NCI-H510A treated with DMSO at 0.1 percent for 48 hours (cell line): ENCODE measurements around the gene PPFIA1.
A peak's percentile ranks its signal among the peaks of the same experiment; 100 is the strongest.
"Not testable (repeated sequence)": the region's sequence is repeated elsewhere in the genome, so short reads cannot be mapped to it uniquely, and the experiment has no call there.

Source experiments
- DNase-seq: peaks from one replicate; lab custom pipeline; 2025; lab: John Stamatoyannopoulos, UW

PPFIA1 gene

DNA sequence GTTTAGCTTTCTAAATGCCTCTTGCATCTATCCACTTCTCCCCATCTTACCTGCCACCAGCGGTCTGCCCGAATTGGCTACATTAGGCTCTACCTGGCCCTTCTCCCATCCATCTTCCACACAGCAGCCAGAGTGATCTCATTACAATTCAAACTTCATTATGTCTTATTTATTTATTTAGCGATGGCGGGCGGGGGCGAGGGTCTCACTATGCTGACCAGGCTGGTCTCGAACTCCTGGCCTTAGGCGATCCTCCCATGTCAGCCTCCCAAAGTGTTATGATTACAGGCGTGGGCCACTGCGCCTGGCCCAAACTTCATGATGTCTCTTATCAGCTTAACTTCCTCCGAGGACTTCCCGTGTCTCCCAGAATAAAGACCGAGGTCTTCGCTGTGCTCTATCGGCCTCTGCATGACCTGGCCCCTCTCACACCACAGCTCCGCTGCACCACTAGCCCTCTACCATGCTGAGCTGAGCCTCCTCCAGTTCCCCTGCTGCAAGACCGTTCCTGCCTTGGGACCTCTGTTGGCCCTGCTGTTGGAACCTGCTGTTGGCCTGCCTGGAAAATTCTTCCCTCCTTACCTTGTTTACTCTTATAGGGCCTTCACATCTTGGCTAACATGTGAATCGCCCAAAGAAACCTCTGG, 127.0 kb downstream of the PPFIA1 start:
- DNase-seq: peak; percentile 53

DNA sequence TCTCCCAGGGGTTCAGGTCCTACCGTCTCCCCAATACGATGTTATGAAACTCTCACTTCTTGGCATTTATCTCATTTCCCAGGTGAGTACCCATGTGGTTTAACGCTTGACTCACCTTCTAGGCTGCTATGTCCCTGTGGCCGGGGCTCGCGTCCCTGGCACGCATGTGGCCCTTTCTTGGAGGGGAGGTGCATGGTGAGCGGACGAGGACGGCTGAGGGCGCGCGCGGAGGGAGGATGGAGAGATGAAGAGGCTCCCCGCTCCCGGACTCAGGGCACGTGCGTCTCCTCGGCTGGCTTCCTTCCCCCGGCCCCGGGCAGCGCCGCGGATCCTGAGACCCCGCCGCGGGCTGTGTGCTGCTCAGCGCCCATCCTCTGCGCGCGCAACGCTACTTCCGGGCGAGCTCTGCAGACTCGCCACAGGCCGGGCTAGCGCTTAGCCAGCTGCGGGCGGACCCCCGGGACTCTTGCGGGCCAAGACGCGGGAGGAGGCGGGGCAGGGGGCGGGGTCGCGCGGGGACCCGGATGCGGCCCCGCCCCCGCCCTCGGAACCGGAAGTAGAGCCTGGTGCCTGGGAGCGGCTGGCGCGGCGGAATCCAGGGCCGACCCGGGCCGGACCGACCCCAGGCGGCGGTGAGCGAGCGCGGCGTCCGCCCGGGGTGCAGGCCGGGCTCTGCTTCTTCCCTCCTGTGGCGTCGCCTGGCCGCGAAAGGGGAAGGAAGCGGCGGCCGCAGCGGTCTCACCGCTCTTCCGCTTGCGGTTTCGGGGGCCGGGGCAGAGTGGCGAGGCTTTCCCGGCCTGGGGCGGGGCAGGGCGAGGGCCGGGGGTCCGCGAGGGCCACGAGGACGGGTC, 127.7 kb downstream of the PPFIA1 start, which contains the start of gene CTTN:
TSS of gene CTTN (plus strand) at position 547 of the 851 bp plus-strand sequence. CDS start 8,769 bp downstream, outside the sequence.
- peak; percentile 81 for DNase-seq

DNA sequence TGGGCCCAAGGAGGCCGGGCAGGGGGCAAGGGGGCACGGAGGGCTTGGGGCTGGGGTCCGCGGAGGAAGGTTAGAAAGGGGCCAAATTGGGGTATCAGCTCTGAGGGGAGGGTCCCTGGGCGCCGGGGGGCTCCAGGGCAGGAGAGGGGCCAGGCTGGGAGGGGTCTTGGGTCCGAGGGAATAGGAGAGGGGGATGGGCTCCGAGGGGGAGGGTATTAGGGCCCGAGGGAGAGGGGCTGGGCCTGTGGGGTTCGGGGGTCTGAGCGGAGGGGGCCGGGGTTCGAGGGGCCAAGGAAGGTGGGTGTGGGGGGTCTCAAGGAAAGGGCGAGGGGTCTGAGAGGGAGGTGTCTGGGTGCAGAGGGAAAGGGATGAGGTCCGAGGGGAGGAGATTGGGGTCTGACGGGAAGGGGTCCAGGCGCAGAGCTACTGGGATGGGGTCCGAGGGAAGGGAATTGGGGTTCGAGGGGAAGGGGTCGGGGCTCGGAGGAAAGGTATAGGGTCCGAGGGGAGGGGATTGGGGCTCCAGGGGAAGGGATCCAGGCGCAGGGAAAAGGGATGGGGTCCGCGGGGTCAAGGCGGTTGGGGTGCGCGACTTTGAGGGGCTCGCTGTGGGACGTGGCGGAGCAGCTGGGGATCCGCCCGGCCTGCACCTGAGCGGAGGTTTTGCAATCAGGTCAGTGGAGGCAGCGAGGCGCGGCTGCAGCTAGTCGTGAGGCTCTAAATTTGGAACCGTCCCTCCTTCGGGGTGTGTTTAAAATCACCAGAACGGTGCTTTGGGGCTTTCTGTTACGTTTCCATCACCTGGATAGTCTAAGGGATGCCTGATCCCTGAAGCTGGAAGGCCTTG, 128.6 kb downstream of the PPFIA1 start:
- no peak for DNase-seq

DNA sequence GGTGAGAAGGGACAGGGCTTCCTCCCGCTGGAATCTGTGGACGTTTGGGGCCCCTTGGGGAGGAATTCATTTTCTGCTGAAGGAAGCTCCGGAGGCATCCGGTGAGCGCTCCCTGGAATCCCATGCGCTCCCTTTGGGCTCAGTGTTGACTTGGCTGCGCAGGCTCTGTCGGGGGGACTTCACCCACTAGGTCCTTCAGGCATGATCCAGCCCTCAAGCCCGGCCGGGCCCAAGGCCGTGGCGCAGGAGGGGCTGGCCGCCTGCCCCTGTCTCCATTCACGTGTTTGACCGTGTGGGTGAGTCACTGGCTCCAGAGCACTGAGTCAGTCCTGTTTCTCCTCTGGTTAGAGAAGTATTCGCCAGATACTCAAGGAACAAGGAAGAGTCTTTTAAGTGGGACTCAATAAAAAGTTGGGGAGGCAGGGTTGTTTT, 129.2 kb downstream of the PPFIA1 start:
- no peak for DNase-seq

DNA sequence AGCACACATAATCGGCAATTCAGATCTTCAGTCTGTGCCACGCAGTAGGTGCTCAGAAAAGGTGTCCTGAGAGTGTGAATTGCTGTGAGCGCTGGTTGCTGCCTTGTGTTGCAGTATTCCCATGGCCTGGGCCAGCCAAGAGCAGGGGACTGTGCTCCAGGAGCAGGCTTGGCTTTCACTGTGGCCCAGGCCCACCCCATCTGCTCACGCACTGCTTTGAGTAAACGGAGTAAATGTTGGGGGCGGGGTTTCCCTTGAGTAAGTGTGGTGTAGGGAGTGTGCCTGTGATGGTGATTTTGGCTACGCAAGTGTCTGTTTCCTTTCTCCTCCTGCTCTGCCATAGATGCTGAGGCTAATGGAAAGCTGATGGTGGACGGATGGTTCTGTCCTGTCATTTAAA, 130.2 kb downstream of the PPFIA1 start:
- no peak for DNase-seq

DNA sequence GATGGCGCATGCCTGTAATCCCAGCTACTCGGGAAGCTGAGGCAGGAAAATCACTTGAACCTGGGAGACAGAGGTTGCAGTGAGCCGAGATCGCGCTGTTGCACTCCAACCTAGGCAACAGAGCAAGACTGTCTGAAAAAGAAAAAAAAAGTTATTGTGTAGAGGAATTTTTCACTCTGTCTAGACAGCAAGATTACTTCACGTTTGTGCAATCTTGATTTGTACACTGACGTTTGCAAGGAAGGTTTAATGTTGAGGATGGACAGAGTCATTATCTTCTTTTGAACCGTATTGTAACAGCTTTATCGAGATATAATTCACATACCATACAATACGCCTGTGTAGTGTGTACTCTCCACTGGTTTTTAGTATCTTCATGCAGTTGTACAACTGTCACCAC, 131.5 kb downstream of the PPFIA1 start:
- no peak for DNase-seq

DNA sequence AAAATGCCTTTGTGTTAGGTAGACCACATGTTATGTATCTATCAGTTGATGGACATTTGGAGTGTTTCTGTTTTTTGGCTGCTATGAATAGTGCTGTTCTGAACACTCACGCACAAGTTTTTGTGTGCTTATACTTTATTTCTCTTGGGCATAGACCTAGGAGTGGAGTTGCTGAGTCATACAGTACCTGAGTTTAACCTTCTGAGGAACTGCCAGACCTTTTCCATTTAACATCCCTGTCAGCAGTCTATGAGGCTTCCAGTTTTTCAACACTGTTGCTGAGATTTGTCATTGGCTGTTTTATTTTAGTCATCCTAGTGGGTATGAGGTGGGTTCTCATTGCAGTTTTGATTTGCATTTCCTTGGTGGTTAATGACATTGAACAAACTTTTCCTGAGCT, 132.2 kb downstream of the PPFIA1 start:
- no peak for DNase-seq

DNA sequence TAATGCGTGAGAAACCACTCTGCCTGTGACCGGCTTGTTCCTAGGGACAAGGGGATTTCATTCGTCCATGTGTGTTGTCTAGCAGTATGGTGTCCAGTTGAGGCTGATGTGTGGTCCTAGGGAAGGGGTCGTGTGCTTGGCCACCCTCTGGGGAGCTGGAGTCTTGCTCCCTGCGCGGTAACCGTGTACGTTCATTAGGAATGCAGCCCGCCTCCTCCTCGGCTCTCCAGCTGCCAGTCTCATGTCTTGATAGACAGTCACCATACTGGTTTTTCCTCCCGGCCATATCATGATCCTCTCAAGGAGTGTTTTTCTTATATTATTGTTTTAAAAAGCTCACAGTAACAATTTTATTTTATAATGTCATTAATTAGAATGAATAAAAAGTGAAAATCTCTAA, 133.8 kb downstream of the PPFIA1 start:
- no peak for DNase-seq

DNA sequence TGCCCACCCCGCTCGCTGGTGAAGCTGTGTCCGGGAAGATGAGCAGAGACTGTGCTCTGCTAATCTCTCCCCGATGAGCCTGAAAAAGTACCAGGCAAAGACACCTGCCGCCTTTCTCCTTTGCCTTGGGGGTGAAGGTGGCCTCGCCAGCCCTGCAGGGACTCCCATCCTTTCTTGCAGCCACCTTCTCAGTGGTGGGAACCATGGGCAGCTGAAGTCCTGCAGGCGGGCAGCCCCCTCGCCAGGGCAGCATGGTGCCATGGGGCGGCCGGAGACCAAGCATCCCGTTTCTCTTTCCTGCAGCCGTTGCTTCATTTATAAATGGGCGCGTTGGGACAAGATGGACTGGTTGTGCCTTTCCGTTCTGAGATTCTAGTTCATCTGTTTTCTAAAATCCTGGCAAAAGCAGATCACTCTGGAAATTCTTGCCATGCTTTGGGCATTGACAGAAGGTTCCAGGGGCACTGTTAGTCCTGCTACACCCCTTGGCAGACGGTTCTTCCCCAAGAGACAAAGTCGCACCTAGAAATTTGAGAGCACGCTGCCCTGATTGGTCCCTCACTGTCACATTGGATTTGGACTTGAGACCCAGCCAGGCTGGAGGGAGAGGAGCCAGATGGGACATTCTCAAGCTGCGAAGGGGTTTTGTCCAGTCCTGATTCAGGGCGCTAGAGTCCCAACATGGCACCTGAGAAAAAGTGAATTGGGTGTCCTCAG, 135.3 kb downstream of the PPFIA1 start:
- DNase-seq: no peak

DNA sequence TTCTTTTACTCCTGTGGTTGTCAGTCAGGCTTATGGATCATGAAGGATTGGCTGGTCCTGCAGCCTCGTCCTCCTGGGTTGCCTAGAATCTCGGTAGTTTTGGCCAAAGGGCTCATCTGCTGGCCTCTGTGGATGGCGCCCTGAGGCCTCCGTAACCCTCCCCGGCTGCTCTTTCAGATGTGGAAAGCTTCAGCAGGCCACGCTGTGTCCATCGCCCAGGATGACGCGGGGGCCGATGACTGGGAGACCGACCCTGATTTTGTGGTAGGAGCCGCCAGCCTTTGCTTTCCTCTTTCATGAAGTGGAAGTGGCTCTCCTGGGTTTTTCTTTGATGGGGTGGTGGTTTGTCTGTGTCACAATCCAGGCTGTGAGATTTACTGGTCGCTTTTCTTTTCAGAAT, 136.6 kb downstream of the PPFIA1 start:
- no peak for DNase-seq

DNA sequence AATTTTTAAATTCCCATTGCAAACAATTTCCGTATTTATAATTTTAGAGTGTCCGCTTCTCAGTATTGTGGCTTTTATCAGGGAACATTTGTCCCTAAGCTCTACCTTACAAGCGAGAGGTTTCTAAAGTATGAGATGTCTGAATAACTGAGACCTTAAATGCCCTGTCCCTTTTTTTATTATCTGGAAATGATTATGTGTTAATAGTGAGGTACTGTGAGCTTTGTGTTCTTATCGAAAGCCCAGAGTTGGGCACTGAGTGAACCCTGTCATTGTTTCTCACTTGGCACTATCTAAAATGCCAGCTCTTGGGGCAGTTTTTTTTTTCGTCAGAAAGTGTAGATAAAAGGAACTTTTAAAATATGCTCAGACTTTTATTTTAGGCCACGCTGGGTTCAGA, 137.3 kb downstream of the PPFIA1 start:
- DNase-seq: no peak

DNA sequence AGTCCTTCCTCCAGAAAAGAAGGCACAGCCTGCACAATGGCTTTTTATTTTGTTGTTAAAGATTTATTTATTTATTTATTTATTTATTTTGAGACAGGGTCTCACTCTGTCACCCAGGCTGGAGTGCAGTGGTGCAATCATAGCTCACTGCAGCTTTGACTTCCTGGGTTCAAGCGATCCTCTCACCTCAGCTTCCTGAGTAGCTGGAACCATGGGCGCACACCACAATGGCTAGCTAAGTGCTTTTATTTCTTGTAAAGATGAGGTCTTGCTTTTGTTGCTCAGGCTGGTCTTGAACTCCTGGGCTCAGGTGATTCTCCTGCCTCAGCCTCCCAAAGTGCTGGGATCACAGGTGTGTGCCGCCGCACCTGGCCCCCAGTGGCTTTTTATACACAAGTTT, 137.8 kb downstream of the PPFIA1 start:
- not testable (repeated sequence) for DNase-seq

DNA sequence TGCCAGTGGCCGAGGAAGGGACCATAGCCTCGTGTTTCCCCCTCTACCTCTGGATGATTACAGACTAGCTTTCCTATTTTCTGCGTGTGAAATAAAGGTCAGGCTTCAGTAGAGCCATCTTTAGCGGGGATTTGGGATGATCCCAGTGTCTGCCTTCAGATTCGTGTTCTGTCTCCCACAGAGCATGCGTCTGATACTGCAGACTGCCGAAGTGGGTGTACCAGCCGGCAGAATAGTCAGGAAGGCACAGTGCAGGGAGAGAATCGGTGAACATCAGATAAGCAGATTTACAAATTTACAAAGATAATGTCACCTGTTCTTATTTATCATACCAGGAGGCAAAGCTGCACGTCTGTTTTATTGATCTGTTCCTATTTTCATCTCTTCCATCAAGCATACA, 138.9 kb downstream of the PPFIA1 start:
- no peak for DNase-seq

DNA sequence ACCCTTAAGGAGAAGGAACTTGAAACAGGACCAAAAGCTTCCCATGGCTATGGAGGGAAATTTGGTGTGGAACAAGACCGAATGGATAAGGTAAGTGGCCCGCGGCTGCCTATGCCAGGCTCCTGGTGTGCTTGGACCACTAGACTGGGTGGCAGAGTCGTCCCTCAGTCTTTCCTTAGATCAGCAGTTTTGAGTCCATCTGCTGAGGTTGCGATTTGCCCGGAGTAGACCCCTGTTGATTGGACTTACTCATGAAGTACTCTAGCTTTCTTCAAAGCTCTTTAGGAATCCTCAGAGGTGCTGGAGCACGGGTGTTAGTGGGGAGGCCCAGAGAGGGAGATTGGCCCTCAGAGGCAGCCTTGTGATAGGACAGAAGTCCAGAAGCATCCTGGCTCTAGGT, 139.4 kb downstream of the PPFIA1 start:
- DNase-seq: no peak

DNA sequence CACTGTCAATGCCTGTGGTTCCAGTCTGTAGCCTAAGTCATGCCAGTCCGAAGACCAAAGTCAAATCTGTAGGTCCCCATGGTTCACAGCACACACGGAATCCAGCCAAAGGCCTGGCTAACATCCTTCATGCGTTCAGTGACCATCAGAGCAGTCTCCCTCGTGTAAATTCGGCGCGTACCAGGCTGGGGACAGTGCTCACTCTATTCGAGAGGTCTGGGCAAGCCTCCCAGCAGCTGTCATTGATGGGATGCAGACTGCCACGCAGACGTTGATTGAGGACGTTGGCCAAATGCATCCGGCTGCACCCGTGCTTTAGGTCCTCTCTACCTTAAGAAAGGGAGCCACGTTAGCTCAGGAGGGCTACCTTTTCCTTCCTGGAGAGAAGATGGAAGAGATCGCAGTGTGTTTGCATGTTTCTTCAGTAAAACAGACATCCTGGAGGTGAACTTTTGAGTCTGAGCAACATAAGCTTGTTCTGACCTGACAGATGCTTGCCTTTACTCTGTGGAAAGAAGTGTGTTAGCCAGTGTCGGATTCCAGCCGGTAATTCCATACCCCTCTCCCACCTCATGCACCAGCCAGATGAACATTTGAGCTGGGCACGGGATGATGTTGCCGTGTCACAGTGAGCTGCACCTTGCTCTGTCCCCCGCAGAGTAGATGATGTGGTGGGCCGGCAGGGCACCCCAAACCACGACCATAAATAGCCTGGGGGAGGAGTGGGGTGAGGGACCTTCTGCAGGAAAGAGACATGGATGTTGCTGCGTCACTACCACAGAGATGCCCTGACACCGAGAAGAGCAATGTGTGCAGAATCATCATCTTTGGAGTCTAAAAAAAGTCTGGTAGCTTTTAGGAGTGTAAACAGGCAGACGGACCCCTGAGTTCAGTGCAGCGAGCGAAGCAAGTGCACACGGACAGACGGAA, 140.1 kb downstream of the PPFIA1 start:
- DNase-seq: no peak

DNA sequence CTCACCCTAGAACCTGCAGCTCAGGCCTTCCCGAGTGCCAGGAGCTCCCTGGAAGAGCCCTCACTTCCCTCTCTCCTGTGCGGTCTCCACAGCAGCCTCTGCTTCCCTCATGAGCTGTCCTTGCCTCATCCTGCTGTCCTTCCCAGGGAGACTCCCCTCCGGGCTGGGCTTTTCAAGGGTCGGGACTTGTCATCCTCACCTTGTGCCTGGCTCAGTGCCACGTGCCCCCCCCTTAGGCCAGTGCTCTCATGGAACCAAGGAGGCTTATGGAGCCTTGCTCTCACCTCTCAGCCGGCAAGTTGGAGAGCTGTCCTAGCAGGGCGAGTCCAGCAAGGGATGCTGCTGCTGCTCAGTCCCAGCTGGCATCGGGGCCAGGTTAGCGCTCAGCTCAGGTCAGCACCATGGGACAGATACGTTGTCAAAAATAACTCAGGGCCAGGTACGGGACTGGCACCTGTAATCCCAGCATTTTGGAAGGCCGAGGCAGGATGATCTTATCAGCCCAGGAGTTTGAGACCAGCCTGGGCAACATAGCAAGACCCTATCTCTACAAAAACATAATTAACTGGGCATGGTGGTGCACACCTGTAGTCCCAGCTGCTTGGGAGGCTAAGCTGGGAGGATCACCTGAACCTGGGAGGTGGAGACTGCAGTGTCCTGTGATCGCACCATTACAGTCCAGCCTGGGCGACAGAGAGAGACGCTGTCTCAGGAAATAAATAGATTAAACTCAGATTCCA, 141.4 kb downstream of the PPFIA1 start:
- DNase-seq: no peak

DNA sequence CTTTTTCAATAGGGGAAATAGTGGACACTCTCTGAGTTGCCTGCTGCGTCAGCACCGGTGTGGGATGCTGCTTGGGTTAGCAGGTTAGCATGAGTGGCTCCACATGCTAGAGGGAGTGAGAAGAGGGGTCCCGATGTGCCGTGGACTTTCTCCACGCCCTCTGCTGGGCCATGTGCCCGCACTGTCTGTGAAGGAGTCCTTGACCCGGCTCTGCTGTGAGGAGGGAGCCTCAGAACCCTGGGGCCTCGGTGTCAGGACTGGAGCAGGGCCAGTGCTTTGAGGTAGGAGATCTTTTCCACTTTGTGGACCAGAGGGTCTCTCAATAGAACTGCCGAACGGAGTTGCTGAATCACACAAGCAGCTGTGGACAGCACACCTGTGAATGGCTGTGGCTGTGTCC, 142.7 kb downstream of the PPFIA1 start:
- no peak for DNase-seq

DNA sequence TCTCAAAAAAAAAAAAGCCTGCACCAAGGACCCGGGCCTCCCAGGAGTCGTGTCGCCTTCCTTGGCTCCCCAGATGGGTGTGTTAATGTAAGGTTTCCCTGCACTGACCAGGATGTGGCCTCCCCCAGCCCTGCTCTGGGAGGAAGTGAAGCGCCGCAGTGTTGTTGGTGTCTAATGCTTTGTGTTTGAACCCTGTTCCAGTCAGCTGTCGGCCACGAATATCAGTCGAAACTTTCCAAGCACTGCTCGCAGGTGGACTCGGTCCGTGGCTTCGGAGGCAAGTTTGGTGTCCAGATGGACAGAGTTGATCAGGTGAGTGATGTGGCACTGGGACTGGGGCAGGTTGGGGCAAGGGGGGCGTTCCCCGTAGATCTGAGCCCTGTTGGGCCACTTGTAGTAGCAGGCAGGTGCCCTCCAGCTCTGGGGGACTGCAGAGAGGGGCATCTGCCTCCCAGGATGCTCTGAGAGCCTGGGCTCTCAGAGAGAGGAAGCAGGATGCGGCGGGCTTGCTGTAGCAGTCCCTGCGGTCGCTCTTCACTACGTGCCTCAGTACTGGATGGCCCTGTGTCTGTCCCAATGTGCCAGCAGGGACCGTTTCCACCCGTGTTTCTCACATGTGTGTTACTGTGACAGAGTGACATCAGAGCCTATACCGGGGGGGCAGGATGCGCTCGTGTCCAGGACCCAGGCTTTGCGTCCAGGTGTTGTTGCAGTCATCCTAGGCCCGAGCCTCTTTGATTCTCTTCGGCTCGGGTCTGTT, 144.0 kb downstream of the PPFIA1 start:
- no peak for DNase-seq

DNA sequence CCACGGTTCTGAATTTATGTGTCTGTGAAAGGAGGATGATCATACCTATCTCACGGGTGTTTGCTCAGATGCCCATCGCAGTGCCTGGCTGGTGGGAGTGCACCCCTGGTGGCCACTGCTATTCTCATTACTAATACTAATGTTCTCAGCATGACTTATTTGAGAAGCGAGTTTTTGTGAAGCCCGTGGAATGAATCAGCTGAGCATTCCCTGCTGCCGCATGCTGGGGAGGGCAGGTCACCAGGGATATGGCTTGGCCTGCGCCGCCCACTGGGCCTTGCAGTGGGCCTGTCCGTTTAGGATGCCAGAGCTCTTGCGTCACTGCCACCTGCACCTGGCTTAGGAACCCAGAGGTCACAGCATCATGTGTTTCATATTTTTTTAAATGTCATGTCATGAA, 144.7 kb downstream of the PPFIA1 start:
- no peak for DNase-seq
